Calu3 (cell line): ENCODE data around the gene EPB41L3. TPM values are rescaled to one million over a fixed set of nuclear protein-coding genes. Genes with fewer than 3 reads are reported as not detected.

Source experiments
- Bru-seq: library from RNA; stranded (reverse); fragments of 400-500 nt; gene quantifications from one replicate; lab custom pipeline; 2021; lab: Mats Ljungman, UMichigan
- BruChase-seq, 2 experiments: library from RNA; stranded (reverse); fragments of 400-500 nt; gene quantifications; one replicate each; lab custom pipeline; 2021; lab: Mats Ljungman, UMichigan
- BruUV-seq: library from RNA; stranded (reverse); fragments of 400-500 nt; replicated peaks from 2 replicates; lab custom pipeline; 2021; lab: Mats Ljungman, UMichigan
- CTCF ChIA-PET: fragments of 300-600 bp; sonication (Branson Sonifier 250); formaldehyde crosslinking; loops from one replicate; lab custom pipeline; 2022; ENCODE audit warnings: antibody characterized with exemption; lab: Charles Lee
- DNase-seq: peaks from one replicate; pipeline ENCODE4 v3.0.0; 2022
- H3K27ac Mint-ChIP-seq: one replicate; pipeline ENCODE4 v1.8.0; 2022; ENCODE audit warnings: mixed read lengths; ENCODE audit not compliant: unreplicated experiment
- H3K27me3 Mint-ChIP-seq: one replicate; pipeline ENCODE4 v1.8.0; 2022; ENCODE audit warnings: mixed read lengths; ENCODE audit not compliant: unreplicated experiment
- H3K36me3 Mint-ChIP-seq: one replicate; pipeline ENCODE4 v1.8.0; 2022; ENCODE audit warnings: mild to moderate bottlenecking, moderate library complexity, mixed read lengths; ENCODE audit not compliant: insufficient read depth, unreplicated experiment
- H3K4me1 Mint-ChIP-seq: one replicate; pipeline ENCODE4 v1.8.0; 2022; ENCODE audit warnings: mild to moderate bottlenecking, low read depth, mixed read lengths; ENCODE audit not compliant: unreplicated experiment
- H3K4me3 Mint-ChIP-seq: one replicate; pipeline ENCODE4 v1.8.0; 2022; ENCODE audit warnings: mild to moderate bottlenecking, low read depth, moderate library complexity, mixed read lengths; ENCODE audit not compliant: unreplicated experiment
- H3K9me3 Mint-ChIP-seq: one replicate; pipeline ENCODE4 v1.8.0; 2022; ENCODE audit warnings: low read depth, mixed read lengths; ENCODE audit not compliant: unreplicated experiment
- CTCF ChIP-seq: fragments of 200-600 bp; IDR thresholded peaks from one replicate; pipeline ENCODE4 v1.8.0; 2022; ENCODE audit warnings: antibody characterized with exemption; ENCODE audit not compliant: unreplicated experiment
- intact Hi-C: fragments of 100-400 bp; cut with micrococcal nuclease; formaldehyde crosslinking; loops from one replicate; pipeline ENCODE4 v1.10.0; 2022; ENCODE audit not compliant: unreplicated experiment
- long read RNA-seq: library from polyadenylated mRNA; stranded (forward); transcript quantifications from one replicate; pipeline ENCODE4 v2.0.0, GENCODE V29; 2022
- total RNA-seq: library from RNA; stranded (reverse); gene quantifications from 2 replicates; pipeline ENCODE4 v1.2.3, GENCODE V29; 2022

Gene EPB41L3
- not detected in 2 replicates for total RNA-seq
- not detected for Bru-seq, nascent RNA
- percentile 0 among the genes with signal in this experiment for BruChase-seq, experiment 1, labeled RNA remaining after a 6-hour chase
- not detected for BruChase-seq, experiment 2, labeled RNA remaining after a 2-hour chase
- long read RNA-seq: 0 reads

GRCh38 chr18:5543773-5544389 is at the start of gene EPB41L3:
Gene EPB41L3 (minus strand): TSS chr18:5543997. CDS start chr18:5489183, 54,814 bp downstream.
- Mint-ChIP-seq H3K4me3 (no peak within 1 kb of the TSS), H3K36me3 (no peaks in the 10 kb centered on the region), H3K27me3 (peaks cover 8% of the 10 kb centered on the region), H3K4me1 (no peaks in the 10 kb centered on the region), H3K27ac (no peak within 1 kb of the TSS), H3K9me3 (no peaks in the 10 kb centered on the region)
- CTCF ChIA-PET: no interaction called here
- TF ChIP-seq CTCF: no peak
- intact Hi-C loops: no loop called here
- no peak for DNase-seq
- no TSS peak for BruUV-seq

GRCh38 chr18:5588529-5588928 is 44.7 kb upstream of the EPB41L3 start:
- TF ChIP-seq CTCF: no peak
- Mint-ChIP-seq H3K27ac (no peak overlapping the region), H3K4me1 (no peaks in the 10 kb centered on the region), H3K4me3 (no peak overlapping the region), H3K36me3 (no peaks in the 10 kb centered on the region), H3K9me3 (peaks cover 9% of the 10 kb centered on the region), H3K27me3 (no peaks in the 10 kb centered on the region)
- intact Hi-C loops: no loop called here
- no TSS peak for BruUV-seq
- no peak for DNase-seq
- CTCF ChIA-PET: no interaction called here

GRCh38 chr18:5585653-5586052 is 41.9 kb upstream of the EPB41L3 start:
- CTCF ChIA-PET: no interaction called here
- intact Hi-C loops: no loop called here
- H3K27me3 Mint-ChIP-seq: no peaks in the 10 kb centered on the region
- no peaks in the 10 kb centered on the region for H3K36me3 Mint-ChIP-seq
- no peak for DNase-seq
- no peak overlapping the region for H3K4me3 Mint-ChIP-seq
- no peaks in the 10 kb centered on the region for H3K4me1 Mint-ChIP-seq
- TF ChIP-seq CTCF: no peak
- no TSS peak for BruUV-seq
- peaks cover 4% of the 10 kb centered on the region for H3K9me3 Mint-ChIP-seq
- no peak overlapping the region for H3K27ac Mint-ChIP-seq

GRCh38 chr18:5584746-5585417 is 41.1 kb upstream of the EPB41L3 start:
- H3K4me1 Mint-ChIP-seq: no peaks in the 10 kb centered on the region
- TF ChIP-seq CTCF: no peak
- CTCF ChIA-PET: no interaction called here
- no peaks in the 10 kb centered on the region for H3K27me3 Mint-ChIP-seq
- H3K4me3 Mint-ChIP-seq: no peak overlapping the region
- H3K36me3 Mint-ChIP-seq: no peaks in the 10 kb centered on the region
- no peak for DNase-seq
- H3K9me3 Mint-ChIP-seq: peaks cover 4% of the 10 kb centered on the region
- H3K27ac Mint-ChIP-seq: no peak overlapping the region
- intact Hi-C loops: no loop called here
- no TSS peak for BruUV-seq
